HL-60 (cell line): ENCODE results near the gene ALOX12.

ENCODE experiments used
- DNase-seq, 2 experiments: peaks; one replicate each; pipeline ENCODE4 v3.0.0-alpha.2; 2010 to 2020; ENCODE audit warnings: low read depth in 1 of 2, low spot score in 1 of 2
- H3K27ac ChIP-seq: fragments of 250-450 bp; sonication (Bioruptor Pico); replicated peaks from 2 replicates; pipeline ENCODE4 v1.5.1; 2020; ENCODE audit warnings: mild to moderate bottlenecking, moderate library complexity
- H3K27me3 ChIP-seq: fragments of 250-450 bp; sonication (Bioruptor Pico); 2 replicates; pipeline ENCODE4 v1.5.1; 2021; ENCODE audit warnings: mild to moderate bottlenecking, moderate library complexity; ENCODE audit not compliant: insufficient read depth, poor library complexity, severe bottlenecking
- H3K4me3 ChIP-seq: replicated peaks from 2 replicates; pipeline ENCODE4 v1.5.1; 2011; ENCODE audit warnings: mild to moderate bottlenecking, control low read depth, low read length; ENCODE audit not compliant: insufficient read depth
- CTCF ChIP-seq: IDR thresholded peaks from one replicate; pipeline ENCODE4 v1.5.1; 2011; ENCODE audit warnings: low read length, control low read depth, inconsistent platforms; ENCODE audit not compliant: insufficient read depth
- GABPA ChIP-seq: IDR thresholded peaks from 2 replicates; pipeline ENCODE4 v1.6.1; 2012; ENCODE audit warnings: low read depth
- POLR2AphosphoS5 ChIP-seq: IDR thresholded peaks from 2 replicates; pipeline ENCODE4 v1.6.1; 2012; ENCODE audit warnings: low read depth
- SPI1 ChIP-seq: IDR thresholded peaks from 2 replicates; pipeline ENCODE4 v1.6.1; 2012; ENCODE audit warnings: low read depth, mild to moderate bottlenecking, borderline replicate concordance
- TF ChIP-seq, protein P1 (sequence below): IDR thresholded peaks from 2 replicates; pipeline ENCODE4 v1.6.1; 2012; ENCODE audit warnings: low read depth; ENCODE audit not compliant: insufficient replicate concordance

The ALOX12 gene

GRCh38 chr17:6994118-6994598 lies 1.7 kb upstream of the ALOX12 start:
- Histone ChIP-seq H3K4me3 (no peak overlapping the region), H3K27ac (no peak overlapping the region), H3K27me3 (no peaks in the 10 kb centered on the region)
- no peak for DNase-seq
- TF ChIP-seq GABPA (no peak), POLR2AphosphoS5 (no peak), SPI1 (no peak), CTCF (no peak)
- TF ChIP-seq, protein P1, sequence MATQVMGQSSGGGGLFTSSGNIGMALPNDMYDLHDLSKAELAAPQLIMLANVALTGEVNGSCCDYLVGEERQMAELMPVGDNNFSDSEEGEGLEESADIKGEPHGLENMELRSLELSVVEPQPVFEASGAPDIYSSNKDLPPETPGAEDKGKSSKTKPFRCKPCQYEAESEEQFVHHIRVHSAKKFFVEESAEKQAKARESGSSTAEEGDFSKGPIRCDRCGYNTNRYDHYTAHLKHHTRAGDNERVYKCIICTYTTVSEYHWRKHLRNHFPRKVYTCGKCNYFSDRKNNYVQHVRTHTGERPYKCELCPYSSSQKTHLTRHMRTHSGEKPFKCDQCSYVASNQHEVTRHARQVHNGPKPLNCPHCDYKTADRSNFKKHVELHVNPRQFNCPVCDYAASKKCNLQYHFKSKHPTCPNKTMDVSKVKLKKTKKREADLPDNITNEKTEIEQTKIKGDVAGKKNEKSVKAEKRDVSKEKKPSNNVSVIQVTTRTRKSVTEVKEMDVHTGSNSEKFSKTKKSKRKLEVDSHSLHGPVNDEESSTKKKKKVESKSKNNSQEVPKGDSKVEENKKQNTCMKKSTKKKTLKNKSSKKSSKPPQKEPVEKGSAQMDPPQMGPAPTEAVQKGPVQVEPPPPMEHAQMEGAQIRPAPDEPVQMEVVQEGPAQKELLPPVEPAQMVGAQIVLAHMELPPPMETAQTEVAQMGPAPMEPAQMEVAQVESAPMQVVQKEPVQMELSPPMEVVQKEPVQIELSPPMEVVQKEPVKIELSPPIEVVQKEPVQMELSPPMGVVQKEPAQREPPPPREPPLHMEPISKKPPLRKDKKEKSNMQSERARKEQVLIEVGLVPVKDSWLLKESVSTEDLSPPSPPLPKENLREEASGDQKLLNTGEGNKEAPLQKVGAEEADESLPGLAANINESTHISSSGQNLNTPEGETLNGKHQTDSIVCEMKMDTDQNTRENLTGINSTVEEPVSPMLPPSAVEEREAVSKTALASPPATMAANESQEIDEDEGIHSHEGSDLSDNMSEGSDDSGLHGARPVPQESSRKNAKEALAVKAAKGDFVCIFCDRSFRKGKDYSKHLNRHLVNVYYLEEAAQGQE: no peak

GRCh38 chr17:6994666-6995256 lies 1.1 kb upstream of the ALOX12 start:
- Histone ChIP-seq H3K27ac (no peak overlapping the region), H3K4me3 (no peak overlapping the region), H3K27me3 (no peaks in the 10 kb centered on the region)
- TF ChIP-seq POLR2AphosphoS5 (no peak), CTCF (no peak), SPI1 (no peak), GABPA (no peak)
- TF ChIP-seq, protein P1: no peak
- no peak for DNase-seq

- H3K27me3 ChIP-seq: no peaks in the 10 kb centered on the region
- no peak overlapping the region for H3K27ac ChIP-seq
- no peak overlapping the region for H3K4me3 ChIP-seq
- DNase-seq: no peak
- TF ChIP-seq, protein P1: no peak
- TF ChIP-seq SPI1 (no peak), POLR2AphosphoS5 (no peak), GABPA (no peak), CTCF (no peak)
These were observed 585 bp downstream of the ALOX12 start for GRCh38 chr17:6996256-6997011.
